ENCODE measurements around the gene NTNG1.
A peak's percentile ranks its signal among the peaks of the same experiment; 100 is the strongest.
"Not testable (repeated sequence)": the region's sequence is repeated elsewhere in the genome, so short reads cannot be mapped to it uniquely, and the experiment has no call there.

Gene NTNG1

DNA sequence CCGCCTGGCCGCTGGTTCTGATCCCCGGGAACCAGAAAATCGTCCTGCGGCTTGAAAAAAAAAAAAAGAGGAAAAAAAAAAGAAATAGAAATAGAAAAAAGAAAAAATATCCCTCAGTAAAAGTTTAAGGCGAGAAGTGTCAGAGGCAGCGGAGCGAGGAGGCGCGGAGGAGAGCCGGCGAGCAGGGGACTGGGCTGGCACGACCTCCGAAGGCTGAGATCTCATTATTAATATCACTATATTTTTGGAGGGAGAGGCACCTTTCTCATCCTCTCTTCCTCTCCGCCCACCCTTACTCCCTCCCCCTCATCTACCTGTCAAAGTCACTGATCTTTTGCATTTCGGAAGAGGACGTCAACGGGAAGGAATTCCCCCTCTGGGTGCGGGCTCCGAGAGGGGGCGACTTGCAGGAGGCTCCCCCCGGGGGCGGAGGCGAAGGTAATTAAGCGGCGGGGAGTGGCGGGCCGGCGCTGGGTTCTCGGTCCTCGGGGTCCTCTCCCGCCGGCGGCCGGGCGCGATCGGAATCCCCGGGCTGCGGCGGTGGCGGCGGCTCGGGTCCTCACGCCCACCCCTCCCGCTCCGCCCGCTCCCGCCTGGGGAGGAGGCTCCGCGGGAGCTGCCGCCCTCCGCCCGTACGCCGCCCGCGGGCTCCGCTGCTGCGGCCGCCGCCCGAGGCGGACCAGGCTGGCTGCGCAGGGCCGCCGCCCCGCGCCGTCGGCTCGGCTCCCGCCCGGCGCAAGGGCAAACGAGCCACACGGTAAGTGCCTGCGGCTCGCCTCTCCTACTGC, at the start of gene NTNG1:
Gene NTNG1 (plus strand): TSS at position 337 of the 788 bp plus-strand sequence.
- no peak for TF ChIP-seq POLR2A (IDR thresholded peaks at IDR 0.05; ENCODE audit: low read depth, low read length)
- peak; percentile 15 for FAIRE-seq
- DNase-seq (ENCODE audit: insufficient read length, low spot score) = peak; percentile 23

- TF ChIP-seq POLR2A (IDR thresholded peaks at IDR 0.05; ENCODE audit: low read depth, low read length) = no peak
- DNase-seq (ENCODE audit: insufficient read length, low spot score) = no peak
- FAIRE-seq = no peak
These were observed 49.4 kb upstream of the NTNG1 start for GRCh38 chr1:107091418-107091817.

DNA sequence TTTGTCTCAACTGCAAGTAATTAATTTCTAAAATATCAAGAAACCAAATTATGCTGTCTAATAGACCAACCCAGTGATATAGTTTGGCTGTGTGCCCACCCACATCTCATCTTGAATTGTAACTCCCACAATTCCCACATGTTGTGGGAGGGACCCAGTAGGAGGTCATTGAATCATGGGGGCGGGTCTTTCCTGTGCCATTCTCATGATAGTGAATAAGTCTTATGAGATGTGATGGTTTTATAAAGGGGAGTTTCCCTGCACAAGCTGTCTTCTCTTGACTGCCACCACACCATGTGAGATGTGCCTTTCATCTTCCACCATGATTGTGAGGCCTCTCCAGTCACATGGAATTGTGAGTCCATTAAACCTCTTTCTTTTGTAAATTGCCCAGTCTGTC, 47.4 kb upstream of the NTNG1 start:
- DNase-seq (ENCODE audit: insufficient read length, low spot score) = not testable (repeated sequence)
- FAIRE-seq = peak; percentile 84

DNA sequence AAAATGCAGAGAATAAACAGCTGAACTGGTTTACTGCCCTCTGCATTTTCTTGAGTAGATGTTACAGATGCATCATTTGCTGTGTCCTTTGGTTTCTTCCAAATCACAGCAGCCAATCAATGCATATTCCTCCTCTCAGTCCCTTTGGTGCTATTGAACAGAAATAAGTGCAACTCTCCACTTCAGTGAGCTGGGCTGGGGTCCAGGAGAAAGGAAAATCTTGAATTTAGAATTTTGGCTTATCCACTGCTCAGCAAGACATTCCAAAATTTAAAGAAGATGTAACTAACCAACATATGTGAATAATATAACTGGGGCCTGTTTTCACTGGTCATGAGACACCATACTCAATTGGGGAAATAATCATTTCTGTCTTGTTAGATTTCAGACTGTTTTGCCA, 45.2 kb upstream of the NTNG1 start:
- no peak for DNase-seq (ENCODE audit: insufficient read length, low spot score)
- FAIRE-seq = no peak
- TF ChIP-seq POLR2A (IDR thresholded peaks at IDR 0.05; ENCODE audit: low read depth, low read length) = no peak

- TF ChIP-seq POLR2A (IDR thresholded peaks at IDR 0.05; ENCODE audit: low read depth, low read length) = no peak
- DNase-seq (ENCODE audit: insufficient read length, low spot score) = no peak
- peak; percentile 93 for FAIRE-seq
These were observed 44.1 kb upstream of the NTNG1 start for GRCh38 chr1:107096690-107097089.

GRCh38 chr1:107098961-107099360, 41.9 kb upstream of the NTNG1 start:
- DNase-seq (ENCODE audit: insufficient read length, low spot score) (no peak), FAIRE-seq (no peak)
- TF ChIP-seq POLR2A (IDR thresholded peaks at IDR 0.05; ENCODE audit: low read depth, low read length) = no peak

- DNase-seq (ENCODE audit: insufficient read length, low spot score) = no peak
- FAIRE-seq = no peak
- TF ChIP-seq POLR2A (IDR thresholded peaks at IDR 0.05; ENCODE audit: low read depth, low read length) = no peak
These were observed 40.4 kb upstream of the NTNG1 start for GRCh38 chr1:107100331-107100984.

GRCh38 chr1:107105914-107106313, 34.9 kb upstream of the NTNG1 start:
- FAIRE-seq (peak; percentile 27), DNase-seq (ENCODE audit: insufficient read length, low spot score) (no peak)
- TF ChIP-seq POLR2A (IDR thresholded peaks at IDR 0.05; ENCODE audit: low read depth, low read length) = no peak

DNA sequence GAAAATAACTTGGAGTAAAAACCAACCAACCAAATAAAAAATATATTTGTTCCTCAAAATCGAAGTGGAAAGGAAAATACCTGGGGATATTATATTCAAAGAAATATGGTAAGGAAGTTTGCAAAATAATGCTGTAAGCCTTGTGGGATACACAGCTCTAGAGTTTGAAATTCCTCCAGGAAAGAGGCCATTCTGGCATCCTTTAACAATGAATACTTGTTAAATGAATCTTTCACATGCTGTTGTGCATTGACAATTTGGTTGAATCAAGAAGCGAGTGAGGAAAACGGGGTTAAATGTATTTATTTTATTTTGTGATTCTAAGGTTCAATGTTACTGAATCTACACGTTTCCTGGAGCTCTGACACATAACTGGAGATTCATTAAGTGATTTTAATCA, 30.5 kb upstream of the NTNG1 start:
- peak; percentile 20 for FAIRE-seq

DNA sequence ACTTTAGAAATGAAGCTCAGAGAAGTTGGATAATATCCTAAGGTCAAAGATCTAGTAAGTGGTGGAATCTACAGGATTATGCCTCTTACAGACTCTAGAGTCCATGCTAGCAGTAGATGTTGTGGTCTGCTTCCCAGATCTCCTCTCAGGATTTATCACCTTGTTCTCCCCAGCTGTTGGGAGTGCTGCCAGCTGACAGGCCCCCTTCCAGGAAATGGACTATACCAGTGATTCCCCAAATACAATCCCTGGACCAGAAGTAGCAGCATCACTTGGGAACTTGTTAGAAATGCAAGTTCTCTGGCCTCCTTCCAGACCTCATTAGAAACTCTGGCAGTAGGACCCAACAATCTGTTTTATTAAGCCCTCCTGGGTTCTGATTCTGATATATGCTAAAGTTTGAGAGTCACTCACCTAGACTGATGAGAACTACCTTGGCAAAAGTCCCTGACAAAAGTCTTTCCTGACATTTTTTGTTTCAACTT, 24.5 kb upstream of the NTNG1 start:
- no peak for TF ChIP-seq POLR2A (IDR thresholded peaks at IDR 0.05; ENCODE audit: low read depth, low read length)
- FAIRE-seq (no peak), DNase-seq (ENCODE audit: insufficient read length, low spot score) (no peak)

More for the DNA sequence above, 30.5 kb upstream of the NTNG1 start:
- no peak for DNase-seq (ENCODE audit: insufficient read length, low spot score)
- TF ChIP-seq POLR2A (IDR thresholded peaks at IDR 0.05; ENCODE audit: low read depth, low read length) = no peak

DNA sequence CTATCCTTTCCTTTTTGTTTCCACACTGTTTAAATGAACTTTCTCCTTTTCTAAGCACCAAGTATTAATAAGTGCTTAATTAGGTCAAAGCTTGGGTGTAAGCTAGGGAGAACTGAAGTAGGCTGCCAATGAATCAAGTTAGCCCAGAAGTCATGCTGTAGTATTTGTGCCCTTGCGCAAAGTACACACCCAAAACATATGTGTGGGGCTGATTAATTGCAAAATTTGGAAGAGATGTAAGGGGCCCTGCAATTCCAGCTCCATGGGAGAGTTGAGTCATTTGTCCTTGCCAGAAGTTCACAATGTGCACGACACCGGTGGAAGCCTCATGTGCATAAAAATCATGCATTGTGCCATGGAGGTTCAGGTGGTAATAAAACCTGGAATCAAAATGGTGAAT, 18.6 kb upstream of the NTNG1 start:
- DNase-seq (ENCODE audit: insufficient read length, low spot score) (no peak), FAIRE-seq (no peak)
- no peak for TF ChIP-seq POLR2A (IDR thresholded peaks at IDR 0.05; ENCODE audit: low read depth, low read length)

DNA sequence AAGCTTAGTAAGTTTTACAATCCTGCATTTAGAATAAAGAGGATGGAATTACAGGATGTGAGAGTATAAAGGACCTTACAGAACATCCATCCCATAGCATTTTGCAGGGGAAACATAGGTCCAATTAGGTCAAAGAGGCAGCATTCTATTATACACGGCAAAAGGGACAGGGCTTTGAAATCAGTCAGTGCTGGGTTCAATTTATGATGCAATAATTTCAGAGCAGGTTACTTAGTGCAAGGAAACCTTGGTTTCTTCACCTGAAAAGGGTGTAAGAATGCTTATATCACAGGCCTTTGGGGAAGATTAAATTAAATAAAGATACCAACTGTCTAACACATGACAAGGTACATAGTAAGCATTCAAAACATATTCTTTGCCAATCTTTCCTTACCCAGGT, 17.1 kb upstream of the NTNG1 start:
- TF ChIP-seq POLR2A (IDR thresholded peaks at IDR 0.05; ENCODE audit: low read depth, low read length) = no peak
- DNase-seq (ENCODE audit: insufficient read length, low spot score) = no peak
- no peak for FAIRE-seq

GRCh38 chr1:107124694-107125093, 16.1 kb upstream of the NTNG1 start:
- TF ChIP-seq POLR2A (IDR thresholded peaks at IDR 0.05; ENCODE audit: low read depth, low read length) = no peak
- FAIRE-seq = peak; percentile 11
- DNase-seq (ENCODE audit: insufficient read length, low spot score) = no peak

DNA sequence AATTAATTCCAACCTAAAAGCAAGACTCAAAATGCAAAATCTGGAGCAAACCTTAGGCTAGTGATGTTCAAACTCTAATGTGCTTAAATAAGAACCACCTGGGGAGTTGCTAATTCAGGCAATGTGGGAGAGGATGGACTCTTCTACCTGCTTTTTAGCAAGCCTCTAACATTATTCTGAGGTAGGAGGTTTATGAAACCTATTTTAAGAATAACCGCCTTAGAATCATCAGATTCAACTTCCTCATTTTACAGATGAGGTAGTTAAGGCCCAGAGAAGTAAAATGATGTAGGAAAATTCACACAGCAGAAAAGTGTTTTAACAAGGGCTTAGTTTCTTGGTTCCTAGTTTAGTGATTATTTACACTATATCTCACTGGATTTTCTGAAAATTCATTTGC, 8.6 kb upstream of the NTNG1 start:
- DNase-seq (ENCODE audit: insufficient read length, low spot score) (no peak), FAIRE-seq (no peak)
- TF ChIP-seq POLR2A (IDR thresholded peaks at IDR 0.05; ENCODE audit: low read depth, low read length) = no peak

DNA sequence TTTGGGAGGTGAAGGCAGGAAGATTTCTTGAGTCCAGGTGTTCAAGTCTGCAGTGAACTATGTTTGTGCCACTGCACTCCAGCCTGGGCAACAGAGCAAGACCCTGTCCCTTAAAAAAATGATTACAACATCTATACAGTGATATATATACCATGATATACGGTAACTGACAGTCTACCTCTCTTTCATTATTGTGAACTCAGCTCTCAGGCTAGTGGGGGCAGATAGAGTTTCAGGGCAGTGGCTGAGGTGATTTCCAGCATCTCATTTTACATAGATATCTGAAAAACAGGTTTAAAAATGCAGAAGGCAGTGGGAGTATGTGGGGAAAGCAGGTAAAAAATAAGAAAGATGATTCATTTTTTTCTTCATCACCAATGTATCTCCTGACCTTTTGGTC, 8.1 kb upstream of the NTNG1 start:
- FAIRE-seq = no peak
- TF ChIP-seq POLR2A (IDR thresholded peaks at IDR 0.05; ENCODE audit: low read depth, low read length) = no peak
- DNase-seq (ENCODE audit: insufficient read length, low spot score) = no peak

Measured in H54 (cell line).